GM12878 (cell line): ENCODE data around the gene POLR3A. TPM values are rescaled to one million over a fixed set of nuclear protein-coding genes. Genes with fewer than 3 reads are reported as not detected.

Experiments
- ATAC-seq: fragments of 200-7000 bp; cut with Tn5 transposase; 3 replicates; pipeline ENCODE4 v1.9.1; 2020; ENCODE audit warnings: mild to moderate bottlenecking, moderate library complexity
- BruUV-seq: library from RNA; stranded (reverse); fragments of 400-500 nt; replicated peaks from 2 replicates; lab custom pipeline; 2021; lab: Mats Ljungman, UMichigan
- CTCF ChIA-PET: fragments of 300-600 bp; sonication (Branson Sonifier 250); formaldehyde crosslinking; extraction: SDS; loops from one replicate; lab custom pipeline; 2021; ENCODE audit warnings: inconsistent platforms; lab: Yijun Ruan, JAX
- POLR2A ChIA-PET: fragments of 350-600 bp; formaldehyde crosslinking; extraction: SDS; loops from one replicate; lab custom pipeline; 2021; ENCODE audit warnings: inconsistent platforms; lab: Charles Lee
- RAD21 ChIA-PET: fragments of 300-600 bp; sonication (Branson Sonifier 250); formaldehyde crosslinking; loops from one replicate; lab custom pipeline; 2023; ENCODE audit warnings: antibody characterized with exemption; ENCODE audit not compliant: unreplicated experiment; lab: Charles Lee
- SMC1A ChIA-PET: fragments of 300-600 bp; sonication (Branson Sonifier 250); formaldehyde crosslinking; loops from one replicate; lab custom pipeline; 2023; ENCODE audit not compliant: unreplicated experiment, uncharacterized antibody; lab: Charles Lee
- DNase-seq: peaks from one replicate; pipeline ENCODE4 v3.0.0-alpha.2; 2011; ENCODE audit warnings: low read depth, low spot score
- FAIRE-seq: peaks from 3 replicates; lab custom pipeline; 2011; peaks lifted over from hg19 to GRCh38; lab: Jason Lieb, UNC
- H2AFZ ChIP-seq: 2 replicates; pipeline ENCODE4 v1.6.0; 2011; ENCODE audit warnings: low read depth, low read length, control low read depth; ENCODE audit not compliant: control insufficient read depth
- H3K27ac ChIP-seq: 2 replicates; pipeline ENCODE4 v1.5.1; 2011; ENCODE audit warnings: control low read depth; ENCODE audit not compliant: control insufficient read depth, insufficient read depth
- H3K27me3 ChIP-seq, 2 experiments: replicated peaks in 1 of 2; 2 replicates each; pipeline versions ENCODE4 v1.6.0 to v1.6.1; 2011; ENCODE audit warnings: low read length in 1 of 2; ENCODE audit not compliant: control insufficient read depth in 2 of 2, insufficient read depth in 2 of 2
- H3K36me3 ChIP-seq, 2 experiments: 2 replicates each; pipeline ENCODE4 v1.5.1; 2011; ENCODE audit warnings: low read length in 1 of 2; ENCODE audit not compliant: control insufficient read depth in 2 of 2, insufficient read depth in 2 of 2
- H3K4me1 ChIP-seq: 2 replicates; pipeline ENCODE4 v1.6.1; 2011; ENCODE audit warnings: mild to moderate bottlenecking, low read length, moderate library complexity, mixed read lengths; ENCODE audit not compliant: control insufficient read depth, insufficient read depth
- H3K4me2 ChIP-seq: 2 replicates; pipeline ENCODE4 v1.6.0; 2011; ENCODE audit warnings: control low read depth; ENCODE audit not compliant: control insufficient read depth, insufficient read depth
- H3K4me3 ChIP-seq: fragments of 200-600 bp; sonication (generic); 2 replicates; pipeline ENCODE4 v1.5.1; 2016
- H3K79me2 ChIP-seq: 2 replicates; pipeline ENCODE4 v1.6.0; 2011; ENCODE audit warnings: low read length; ENCODE audit not compliant: control insufficient read depth, insufficient read depth
- H3K9ac ChIP-seq: 2 replicates; pipeline ENCODE4 v1.8.0; 2011; ENCODE audit warnings: low read length, control low read depth, mixed read lengths; ENCODE audit not compliant: control insufficient read depth, insufficient read depth
- H3K9me3 ChIP-seq: replicated peaks from 3 replicates; pipeline ENCODE4 v1.5.1; 2011; ENCODE audit warnings: mild to moderate bottlenecking, low read length; ENCODE audit not compliant: control insufficient read depth, insufficient read depth
- H4K20me1 ChIP-seq: 2 replicates; pipeline ENCODE4 v1.6.0; 2011; ENCODE audit not compliant: control insufficient read depth, insufficient read depth
- ATF2 ChIP-seq: IDR thresholded peaks from 2 replicates; pipeline ENCODE4 v1.6.1; 2012; ENCODE audit warnings: low read length, inconsistent platforms
- BMI1 ChIP-seq: fragments of 450-650 bp; IDR thresholded peaks from 2 replicates; pipeline ENCODE4 v1.6.1; 2016; ENCODE audit warnings: mild to moderate bottlenecking, moderate library complexity, borderline replicate concordance
- BRCA1 ChIP-seq: IDR thresholded peaks from 2 replicates; pipeline ENCODE4 v1.6.1; 2011; ENCODE audit warnings: low read depth, low read length, improper control_type of control experiment
- CBFB ChIP-seq: IDR thresholded peaks from 2 replicates; pipeline ENCODE4 v1.6.1; 2016; ENCODE audit warnings: antibody characterized with exemption, low read depth
- CEBPZ ChIP-seq: fragments of 150-350 bp; IDR thresholded peaks from 2 replicates; pipeline ENCODE4 v1.6.1; 2016; ENCODE audit warnings: low read depth, low read length
- CHD1 ChIP-seq: IDR thresholded peaks from 2 replicates; pipeline ENCODE4 v1.6.1; 2012; ENCODE audit warnings: low read depth, low read length, improper control_type of control experiment
- E4F1 ChIP-seq: fragments of 450-650 bp; IDR thresholded peaks from 2 replicates; pipeline ENCODE4 v1.6.1; 2018; ENCODE audit warnings: borderline replicate concordance, mild to moderate bottlenecking; ENCODE audit not compliant: partially characterized antibody
- IKZF2 ChIP-seq, 2 experiments: fragments of 450-650 bp; IDR thresholded peaks; 2 replicates each; pipeline ENCODE4 v1.6.1; 2017; ENCODE audit warnings: mild to moderate bottlenecking in 2 of 2, moderate library complexity in 2 of 2
- MEF2A ChIP-seq: IDR thresholded peaks from 2 replicates; pipeline ENCODE4 v1.6.1; 2011; ENCODE audit warnings: low read depth, mild to moderate bottlenecking, low read length, moderate library complexity; ENCODE audit not compliant: insufficient read depth
- NR2F1 ChIP-seq: fragments of 450-650 bp; conservative IDR thresholded peaks from 2 replicates; pipeline ENCODE4 v1.6.1; 2017; ENCODE audit warnings: mild to moderate bottlenecking
- PAX8 ChIP-seq: fragments of 450-650 bp; IDR thresholded peaks from 2 replicates; pipeline ENCODE4 v1.6.1; 2017; ENCODE audit warnings: mild to moderate bottlenecking, moderate library complexity
- RAD51 ChIP-seq: fragments of 450-650 bp; IDR thresholded peaks from 2 replicates; pipeline ENCODE4 v1.6.1; 2016; ENCODE audit warnings: moderate library complexity, mild to moderate bottlenecking, inconsistent platforms
- TCF7 ChIP-seq: IDR thresholded peaks from 2 replicates; pipeline ENCODE4 v1.6.1; 2014; ENCODE audit warnings: antibody characterized with exemption, borderline replicate concordance
- USF2 ChIP-seq: IDR thresholded peaks from 2 replicates; pipeline ENCODE4 v1.6.1; 2011; ENCODE audit warnings: low read depth, low read length, improper control_type of control experiment, borderline replicate concordance
- ZNF24 ChIP-seq: fragments of 450-650 bp; IDR thresholded peaks from 2 replicates; pipeline ENCODE4 v1.6.1; 2017; ENCODE audit warnings: antibody characterized with exemption, mild to moderate bottlenecking
- ZNF622 ChIP-seq: fragments of 450-650 bp; IDR thresholded peaks from 2 replicates; pipeline ENCODE4 v1.6.1; 2017; ENCODE audit warnings: mild to moderate bottlenecking, inconsistent platforms
- WGBS: methylation state at CpG from one replicate; pipeline ENCODE4 v1.1.6; 2016; ENCODE audit warnings: low lambda C conversion rate; ENCODE audit not compliant: insufficient replicate concordance, insufficient coverage; ENCODE audit errors: missing lambda C conversion rate; 5-methylcytosine and 5-hydroxymethylcytosine counted together
- in situ Hi-C: fragments of 300-500 bp; cut with MboI; formaldehyde crosslinking; loops from 9 replicates; pipeline ENCODE4 v1.14.3; 2018; ENCODE audit warnings: mixed read lengths
- intact Hi-C: fragments of 100-400 bp; cut with micrococcal nuclease; formaldehyde crosslinking; loops from one replicate; pipeline ENCODE4 v1.14.2; 2022; ENCODE audit not compliant: unreplicated experiment
- polyA plus RNA-seq, 11 experiments: library from polyadenylated mRNA; depleted of rRNA in 4 of 11; unstranded in 6 of 11; stranded (reverse) in 5 of 11; fragments of >200 nt; fragmentation: Nextera tagmentation in 4 of 11; fragmentation: Illumina TruSeq in 1 of 11; extraction: Ambion mirVana in 4 of 11; extraction: Trizol in 1 of 11; gene quantifications; 1 replicate in 1 of 11; 2 replicates in 10 of 11; pipeline versions ENCODE4 v1.2.1 to v1.2.3, GENCODE V29; 2011 to 2016; ENCODE audit warnings: inconsistent platforms in 2 of 11, missing spikeins in 2 of 11, low read depth in 1 of 11
- total RNA-seq, 4 experiments: library from RNA; depleted of rRNA in 3 of 4; stranded (reverse); fragments of >200 nt in 3 of 4; fragmentation: Illumina TruSeq in 1 of 4; extraction: Trizol in 1 of 4; gene quantifications; 2 replicates each; pipeline versions ENCODE4 v1.2.1 to v1.2.3, GENCODE V29; 2013 to 2021

POLR3A gene
- total and polyA plus RNA-seq, 10 of the 15 experiments (the other 5 are each of a cell fraction or from before 2014, with no cell fraction given): 5.4 to 20.4 (median 14.4) TPM

- in situ Hi-C loops: no loop called here
- TF ChIP-seq ZNF622 (no peak), BMI1 (no peak), NR2F1 (no peak), MEF2A (no peak), USF2 (no peak), ZNF24 (no peak), TCF7 (no peak), E4F1 (no peak), BRCA1 (no peak), CHD1 (no peak), IKZF2 (IDR thresholded peaks at IDR 0.05) (no peak), CBFB (no peak), PAX8 (no peak), CEBPZ (no peak), RAD51 (no peak), ATF2 (no peak)
These were observed 24.0 kb upstream of the POLR3A start for GRCh38 chr10:78053211-78053868.

More at GRCh38 chr10:78053211-78053868, 24.0 kb upstream of the POLR3A start:
- BruUV-seq: no TSS peak
- ChIA-PET POLR2A (interaction anchor here (0.7 kb wide), 1 partner anchor 1208 kb away, joined by 4 read pairs; no protein-coding TSS in a partner anchor), CTCF (interaction anchor here (1.0 to 1.2 kb wide), 2 partner anchors 9 to 25 kb away, joined by 3 read pairs; no protein-coding TSS in a partner anchor), RAD21 (no interaction called here), SMC1A (no interaction called here)
- DNase-seq: no peak
- intact Hi-C loops: no loop called here
- H3K36me3 ChIP-seq: no peaks in the 10 kb centered on the region
- H3K79me2 ChIP-seq: no peaks in the 10 kb centered on the region
- H3K27ac ChIP-seq: no peak overlapping the region
- no peak overlapping the region for H2AFZ ChIP-seq
- no peaks in the 10 kb centered on the region for H4K20me1 ChIP-seq
- H3K4me2 ChIP-seq: no peak overlapping the region
- H3K4me1 ChIP-seq: no peaks in the 10 kb centered on the region
- ATAC-seq: no peak
- no peaks in the 10 kb centered on the region for H3K9me3 ChIP-seq
- no peak for FAIRE-seq
- no peak overlapping the region for H3K4me3 ChIP-seq
- no peaks in the 10 kb centered on the region for H3K27me3 ChIP-seq
- WGBS: 61% methylated on average over 7 of the region's 7 CpGs
- no peak overlapping the region for H3K9ac ChIP-seq
